ENCODE results near the gene CAPN12. TPM values are rescaled to one million over a fixed set of nuclear protein-coding genes. Genes with fewer than 3 reads are reported as not detected.
A peak's percentile ranks its signal among the peaks of the same experiment; 100 is the strongest.

Gene CAPN12
- total RNA-seq, 1 experiment from 2014 or later, result 58.5 TPM

- ChIA-PET POLR2A (interaction anchor here (0.7 kb wide), 1 partner anchor 252 kb away, joined by 5 read pairs; no protein-coding TSS in a partner anchor), CTCF (no interaction called here)
- Histone ChIP-seq H3K27ac (ENCODE audit: low read length) (peak overlapping the region; percentile 98), H3K27me3 (ENCODE audit: control insufficient read depth, insufficient read depth, low read length) (no peaks in the 10 kb centered on the region), H3K4me3 (ENCODE audit: low read depth in 2 of 2, low read length in 2 of 2) (no peak overlapping the region), H3K4me1 (ENCODE audit: control insufficient read depth, insufficient read depth, low read length) (peaks cover 100% of the 10 kb centered on the region), H3K36me3 (ENCODE audit: control insufficient read depth, insufficient read depth, low read length) (peaks cover 31% of the 10 kb centered on the region), H3K9me3 (ENCODE audit: control insufficient read depth, insufficient read depth, low read depth, low read length) (no peaks in the 10 kb centered on the region)
- TF ChIP-seq REST (IDR thresholded peaks at IDR 0.05; ENCODE audit: insufficient read depth in 1 of 2, low read depth in 2 of 2, low read length in 1 of 2), result no peak
- TF ChIP-seq POLR2AphosphoS5 (IDR thresholded peaks at IDR 0.05; ENCODE audit: low read depth, low read length), result no peak
- no peak for TF ChIP-seq CTCF (IDR thresholded peaks at IDR 0.05)
- no peak for TF ChIP-seq SIN3A (IDR thresholded peaks at IDR 0.05; ENCODE audit: borderline replicate concordance, insufficient read depth, low read depth, low read length)
- no peak for TF ChIP-seq TCF7L2 (IDR thresholded peaks at IDR 0.05; ENCODE audit: low read depth, low read length)
- intact Hi-C loops (cut with micrococcal nuclease; ENCODE audit: unreplicated experiment), result no loop called here
- DNase-seq (ENCODE audit: low read depth, low spot score), result no peak
- no peak for ATAC-seq
- no TSS peak for BruUV-seq (replicated peaks)
- in situ Hi-C loops (cut with HindIII; ENCODE audit: low pct_unique_long_range_greater_than_20kb, low sequenced_read_pairs), result no loop called here
Measured at GRCh38 chr19:38696729-38697055, 47.6 kb downstream of the CAPN12 start.

DNA sequence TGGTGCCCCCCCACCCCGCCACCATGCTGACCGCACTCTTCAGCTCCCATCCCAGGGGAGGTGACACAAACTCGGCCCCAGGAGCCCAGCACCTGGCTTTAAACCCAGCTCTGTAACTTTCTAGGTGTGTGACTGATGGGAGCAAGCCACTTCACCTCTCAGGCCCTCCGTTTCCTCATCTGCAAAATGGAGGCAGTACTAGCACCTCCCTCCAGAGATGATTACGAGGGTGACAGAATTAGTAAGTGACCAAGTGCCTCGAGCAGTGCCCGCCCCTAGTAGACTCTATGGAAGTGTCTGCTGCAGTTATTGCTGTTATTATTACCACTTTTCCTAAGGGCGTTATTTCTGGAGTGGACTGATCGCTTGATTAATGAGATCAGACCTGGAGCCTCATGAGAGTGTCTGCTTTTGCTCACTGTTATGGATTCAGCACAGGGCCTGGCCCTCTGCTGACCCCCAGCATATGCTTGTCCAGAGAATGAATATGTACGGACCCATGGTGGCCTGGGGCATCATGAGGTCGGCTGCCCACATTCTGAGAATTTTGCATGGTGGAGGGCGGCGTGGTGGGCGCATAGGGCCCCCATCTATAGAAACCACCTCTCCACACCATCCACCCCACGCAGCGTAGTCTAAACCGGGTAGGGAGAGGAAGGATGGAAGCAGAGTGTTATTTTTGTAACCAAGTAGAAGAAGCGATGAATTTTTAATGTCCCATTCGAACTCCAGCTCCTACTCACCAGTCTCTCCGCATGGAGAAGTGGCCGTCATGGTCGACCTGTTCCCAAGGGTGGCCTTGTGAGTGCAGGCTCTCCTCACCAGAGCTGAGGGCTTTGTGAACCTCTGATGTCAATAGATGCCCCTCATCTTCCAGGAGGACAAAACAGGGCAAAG is 48.2 kb downstream of the CAPN12 start:
- POLR2A ChIA-PET, result interaction anchor here (0.7 kb wide), 1 partner anchor 253 kb away, joined by 5 read pairs; no protein-coding TSS in a partner anchor
- Histone ChIP-seq H3K36me3 (ENCODE audit: control insufficient read depth, insufficient read depth, low read length) (peaks cover 25% of the 10 kb centered on the region), H3K9me3 (ENCODE audit: control insufficient read depth, insufficient read depth, low read depth, low read length) (no peaks in the 10 kb centered on the region), H3K4me3 (ENCODE audit: low read depth in 2 of 2, low read length in 2 of 2) (no peak overlapping the region), H3K27ac (ENCODE audit: low read length) (peak overlapping the region; percentile 98), H3K4me1 (ENCODE audit: control insufficient read depth, insufficient read depth, low read length) (peaks cover 100% of the 10 kb centered on the region), H3K27me3 (ENCODE audit: control insufficient read depth, insufficient read depth, low read length) (no peaks in the 10 kb centered on the region)
- TF ChIP-seq SIN3A (IDR thresholded peaks at IDR 0.05; ENCODE audit: borderline replicate concordance, insufficient read depth, low read depth, low read length) (no peak), POLR2AphosphoS5 (IDR thresholded peaks at IDR 0.05; ENCODE audit: low read depth, low read length) (no peak), CTCF (IDR thresholded peaks at IDR 0.05) (no peak), TCF7L2 (IDR thresholded peaks at IDR 0.05; ENCODE audit: low read depth, low read length) (no peak), REST (IDR thresholded peaks at IDR 0.05; ENCODE audit: insufficient read depth in 1 of 2, low read depth in 2 of 2, low read length in 1 of 2) (no peak)
- BruUV-seq (replicated peaks), result no TSS peak
- DNase-seq (ENCODE audit: low read depth, low spot score) (no peak), ATAC-seq (no peak)
- CTCF ChIA-PET, result interaction anchor here (0.6 kb wide), 1 partner anchor 180 kb away, joined by 3 read pairs; no protein-coding TSS in a partner anchor
- intact Hi-C loops (cut with micrococcal nuclease; ENCODE audit: unreplicated experiment), result no loop called here
- in situ Hi-C loops (cut with HindIII; ENCODE audit: low pct_unique_long_range_greater_than_20kb, low sequenced_read_pairs), result no loop called here
